ENCODE measurements around the gene ZFP62. TPM values are rescaled to one million over a fixed set of nuclear protein-coding genes. Genes with fewer than 3 reads are reported as not detected.

ZFP62 gene
- total and polyA plus RNA-seq, 2 of the 4 experiments (the other 2 are of a cell fraction) = 8.2 to 20.3 TPM

GRCh38 chr5:180869587-180869986, 8.5 kb upstream of the ZFP62 start (continued):
- TF ChIP-seq CEBPB (IDR thresholded peaks at IDR 0.05; ENCODE audit: low read depth, low read length) (no peak), CTCF (conservative IDR thresholded peaks at IDR 0.05; ENCODE audit: low read depth, low read length) (no peak), MAZ (IDR thresholded peaks at IDR 0.05; ENCODE audit: borderline replicate concordance, low read depth, low read length) (no peak)

GRCh38 chr5:180868960-180869359, 7.9 kb upstream of the ZFP62 start:
- peak; percentile 90 for ATAC-seq (ENCODE audit: low read depth)
- dilution Hi-C loops (cut with HindIII; ENCODE audit: low sequenced_read_pairs, unreplicated experiment) (no loop called here), in situ Hi-C loops (cut with MboI; ENCODE audit: low sequenced_read_pairs) (no loop called here), intact Hi-C loops (cut with micrococcal nuclease) (loop anchor here (2.0 to 5.0 kb wide), 2 partner anchors 84 to 288 kb away; no protein-coding TSS in a partner anchor)
- Histone ChIP-seq H3K4me3 (ENCODE audit: insufficient read depth, low read depth, low read length) (no peak overlapping the region), H2AK5ac (ENCODE audit: low read depth, low read length) (no peak overlapping the region), H3K9ac (ENCODE audit: low read depth, low read length) (no peak overlapping the region), H2BK120ac (ENCODE audit: low read depth, low read length) (no peak overlapping the region), H2AFZ (replicated peaks; ENCODE audit: low read length, poor library complexity) (no peak overlapping the region), H2AK9ac (replicated peaks; ENCODE audit: low read depth, low read length, poor library complexity) (no peak overlapping the region), H3K4ac (ENCODE audit: low read depth, low read length) (no peak overlapping the region), H3K4me2 (ENCODE audit: low read depth, low read length) (no peak overlapping the region), H3K56ac (ENCODE audit: extremely low read depth, insufficient read depth, low read length) (no peak overlapping the region), H4K5ac (ENCODE audit: low read depth, low read length) (no peak overlapping the region), H3K9me1 (ENCODE audit: insufficient read depth, low read length) (no peaks in the 10 kb centered on the region), H3K27ac (ENCODE audit: insufficient read depth, low read length) (no peak overlapping the region), H4K20me1 (ENCODE audit: insufficient read depth, low read length) (no peaks in the 10 kb centered on the region), H3K79me1 (ENCODE audit: low read depth in 1 of 2, low read length in 2 of 2) (no peaks in the 10 kb centered on the region), H2BK5ac (ENCODE audit: low read depth, low read length, poor library complexity, severe bottlenecking) (no peak overlapping the region), H3K18ac (ENCODE audit: low read depth, low read length) (no peak overlapping the region), H3K36me3 (ENCODE audit: control insufficient read depth, insufficient read depth, low read length) (no peaks in the 10 kb centered on the region), H3K14ac (replicated peaks; ENCODE audit: low read depth, low read length) (no peak overlapping the region), H3K9me3 (ENCODE audit: control insufficient read depth, insufficient read depth, low read length) (no peaks in the 10 kb centered on the region; the same call in 1 of the 2 replicates), H2BK20ac (ENCODE audit: low read depth, low read length) (no peak overlapping the region), H2BK15ac (ENCODE audit: low read depth, low read length) (no peak overlapping the region), H3K4me1 (ENCODE audit: control insufficient read depth, insufficient read depth, low read length) (no peaks in the 10 kb centered on the region), H4K8ac (ENCODE audit: low read depth in 2 of 2, low read length in 2 of 2) (no peak overlapping the region), H3K27me3 (ENCODE audit: control insufficient read depth, insufficient read depth, low read length) (no peaks in the 10 kb centered on the region; the same call in 1 of the 2 replicates), H4K91ac (ENCODE audit: insufficient read depth, low read depth, low read length) (no peak overlapping the region), H3K23ac (ENCODE audit: low read depth, low read length) (no peak overlapping the region)
- TF ChIP-seq CHD1 (IDR thresholded peaks at IDR 0.05; ENCODE audit: low read depth, low read length) = no peak
- peak; percentile 65 for TF ChIP-seq SMC3 (IDR thresholded peaks at IDR 0.05; ENCODE audit: low read depth, low read length)
- TF ChIP-seq CTCF (conservative IDR thresholded peaks at IDR 0.05; ENCODE audit: low read depth, low read length) = peak; percentile 77
- peak; percentile 61 for TF ChIP-seq RAD21 (IDR thresholded peaks at IDR 0.05; ENCODE audit: low read length)
- BruUV-seq (replicated peaks) = no TSS peak
- ChIA-PET CTCF (interaction anchor here (1.0 to 1.5 kb wide), 2 partner anchors 52 to 85 kb away, joined by 3 read pairs; no protein-coding TSS in a partner anchor), POLR2A (ENCODE audit: unreplicated experiment) (no interaction called here)
- DNase-seq = peak; percentile 68
- no CpG with 5 or more reads among the region's 3 CpGs for WGBS, 2 experiments (ENCODE audit: extremely low coverage in 2 of 2, insufficient read length in 1 of 2)

All from IMR-90 (cell line).